ENCODE data around the gene CIAO2B.

- TF ChIP-seq GATA3 (IDR thresholded peaks at IDR 0.05; ENCODE audit: low read depth, low read length) (no peak), GATA2 (IDR thresholded peaks at IDR 0.05; ENCODE audit: low read depth, low read length) (no peak)
These were observed 17.0 kb upstream of the CIAO2B start for GRCh38 chr16:66950971-66951790.
